HepG2 (cell line): ENCODE measurements around the gene IFIH1. TPM values are rescaled to one million over a fixed set of nuclear protein-coding genes. Genes with fewer than 3 reads are reported as not detected.

Experiments used
- FOXO4 ChIP-seq: sonication (generic); formaldehyde crosslinking; conservative IDR thresholded peaks from 2 replicates; pipeline ENCODE4 v1.8.1; 2023; ENCODE audit warnings: missing genetic modification reagents
- IRF1 ChIP-seq: sonication (generic); formaldehyde crosslinking; IDR thresholded peaks from 2 replicates; pipeline ENCODE4 v1.4.0; 2020; ENCODE audit warnings: low read depth, mild to moderate bottlenecking, missing genetic modification reagents
- KLF6 ChIP-seq: IDR thresholded peaks from 2 replicates; pipeline ENCODE4 v1.8.0; 2016; ENCODE audit warnings: missing biosample characterization, missing genetic modification reagents
- MZF1 ChIP-seq: sonication (generic); formaldehyde crosslinking; IDR thresholded peaks from 2 replicates; pipeline ENCODE4 v1.8.1; 2023; ENCODE audit warnings: mild to moderate bottlenecking, missing genetic modification reagents, borderline replicate concordance
- RAD51 ChIP-seq: fragments of 450-650 bp; IDR thresholded peaks from 2 replicates; pipeline ENCODE4 v1.6.1; 2016; ENCODE audit warnings: borderline replicate concordance
- REXO4 ChIP-seq: sonication (generic); formaldehyde crosslinking; IDR thresholded peaks from 2 replicates; pipeline ENCODE4 v1.8.0; 2022; ENCODE audit warnings: missing genetic modification reagents, mild to moderate bottlenecking, borderline replicate concordance
- SP5 ChIP-seq: IDR thresholded peaks from 2 replicates; pipeline ENCODE4 v1.6.1; 2016; ENCODE audit warnings: low read depth, borderline replicate concordance
- SRSF4 ChIP-seq: fragments of 200-400 bp; formaldehyde crosslinking; IDR thresholded peaks from one replicate; pipeline ENCODE4 v1.6.1; 2018; ENCODE audit warnings: mild to moderate bottlenecking, low read depth, low read length, moderate library complexity; ENCODE audit not compliant: poor library complexity, severe bottlenecking
- THAP9 ChIP-seq: sonication (generic); formaldehyde crosslinking; IDR thresholded peaks from 2 replicates; pipeline ENCODE4; 2020; ENCODE audit warnings: missing genetic modification reagents, mild to moderate bottlenecking, borderline replicate concordance
- ZFP62 ChIP-seq: sonication (generic); formaldehyde crosslinking; IDR thresholded peaks from 2 replicates; pipeline ENCODE4 v1.4.0; 2020; ENCODE audit warnings: missing genetic modification reagents
- ZNF160 ChIP-seq: sonication (generic); formaldehyde crosslinking; IDR thresholded peaks from 2 replicates; pipeline ENCODE4 v1.8.0; 2022; ENCODE audit warnings: mild to moderate bottlenecking, inconsistent platforms, missing genetic modification reagents
- ZNF382 ChIP-seq: sonication (generic); formaldehyde crosslinking; IDR thresholded peaks from 2 replicates; pipeline ENCODE4 v1.5.0; 2020; ENCODE audit warnings: missing genetic modification reagents, mild to moderate bottlenecking, borderline replicate concordance
- ZNF691 ChIP-seq: sonication (generic); formaldehyde crosslinking; IDR thresholded peaks from 2 replicates; pipeline ENCODE4 v1.4.0; 2020; ENCODE audit warnings: missing genetic modification reagents, low read depth, mild to moderate bottlenecking, borderline replicate concordance
- polyA plus RNA-seq, 8 experiments: library from polyadenylated mRNA; depleted of rRNA in 3 of 8; stranded (reverse) in 7 of 8; unstranded in 1 of 8; fragments of >200 nt; fragmentation: Illumina TruSeq in 4 of 8; extraction: Trizol in 4 of 8; gene quantifications; 2 replicates each; pipeline versions ENCODE4 v1.2.1 to v1.2.3, GENCODE V29; 2011 to 2016; ENCODE audit warnings: low read depth in 4 of 8, missing spikeins in 1 of 8, mixed read lengths in 1 of 8; ENCODE audit not compliant: insufficient read depth in 1 of 8
- total RNA-seq, 5 experiments: library from RNA; depleted of rRNA; stranded (reverse); fragments of >200 nt; fragmentation: Illumina TruSeq; extraction: Trizol; gene quantifications; 2 replicates each; pipeline ENCODE4 v1.2.3, GENCODE V29; 2016; ENCODE audit warnings: low read depth in 1 of 5

Gene IFIH1
- total and polyA plus RNA-seq, 2 of the 13 experiments (the other 11 are each of a cell fraction or from before 2014, with no cell fraction given) = 1.5 to 11.5 TPM

- TF ChIP-seq ZNF691 (CRISPR knock-in tag) = no peak; the same call in 1 of the 2 replicates
- TF ChIP-seq RAD51 = no peak
- TF ChIP-seq FOXO4 = 0 out of 2 replicates have a peak, but pooled peaks have one; percentile 66
- TF ChIP-seq ZFP62 (CRISPR knock-in tag) = no peak
- no peak for TF ChIP-seq MZF1 (CRISPR knock-in tag)
- peak; percentile 95; the same call in 1 of the 2 replicates for TF ChIP-seq IRF1 (CRISPR knock-in tag)
- TF ChIP-seq ZNF382 (CRISPR knock-in tag) = no peak
- no peak for TF ChIP-seq REXO4 (CRISPR knock-in tag)
- no peak for TF ChIP-seq ZNF160 (CRISPR knock-in tag)
- TF ChIP-seq KLF6 (CRISPR knock-in tag) = peak; percentile 15; the same call in 1 of the 2 replicates
- no peak for TF ChIP-seq THAP9 (CRISPR knock-in tag)
- TF ChIP-seq SP5 (CRISPR knock-in tag) = no peak
- no peak for TF ChIP-seq SRSF4
Observed at GRCh38 chr2:162318328-162319180, at the start of gene IFIH1 (continued).
